GM23338 (cell line): ENCODE results near the gene MYG1.

Experiments used
- CREB1 ChIP-seq: fragments of 250-450 bp; sonication (Bioruptor Pico); IDR thresholded peaks from 2 replicates; pipeline ENCODE4 v1.5.0; 2020; ENCODE audit warnings: low read depth, mild to moderate bottlenecking, moderate library complexity
- EZH2 ChIP-seq: fragments of 200-600 bp; sonication (generic); IDR thresholded peaks from one replicate; pipeline ENCODE4 v1.8.0; 2017; ENCODE audit warnings: antibody characterized with exemption, mild to moderate bottlenecking, low read depth; ENCODE audit not compliant: unreplicated experiment
- EZH2phosphoT487 ChIP-seq: fragments of 200-600 bp; sonication (generic); IDR thresholded peaks from one replicate; pipeline ENCODE4 v1.8.1; 2018; ENCODE audit warnings: antibody characterized with exemption; ENCODE audit not compliant: unreplicated experiment
- JUNB ChIP-seq: IDR thresholded peaks from one replicate; pipeline ENCODE4 v1.6.1; 2016; ENCODE audit warnings: antibody characterized with exemption; ENCODE audit not compliant: unreplicated experiment
- NANOG ChIP-seq: IDR thresholded peaks from 2 replicates; pipeline ENCODE4 v1.6.1; 2016; ENCODE audit warnings: antibody characterized with exemption, borderline replicate concordance
- POLR2AphosphoS5 ChIP-seq: IDR thresholded peaks from 2 replicates; pipeline ENCODE4 v1.6.1; 2016; ENCODE audit warnings: antibody characterized with exemption, low read depth
- STAT1 ChIP-seq: IDR thresholded peaks from one replicate; pipeline ENCODE4 v1.6.1; 2016; ENCODE audit warnings: antibody characterized with exemption; ENCODE audit not compliant: unreplicated experiment
- ZNF114 ChIP-seq: fragments of 250-450 bp; sonication (Bioruptor Pico); IDR thresholded peaks from 2 replicates; pipeline ENCODE4 v1.5.0; 2020; ENCODE audit warnings: mild to moderate bottlenecking, moderate library complexity
- ZNF331 ChIP-seq: fragments of 250-450 bp; sonication (Bioruptor Pico); IDR thresholded peaks from 2 replicates; pipeline ENCODE4 v1.5.0; 2020; ENCODE audit warnings: low read depth, mild to moderate bottlenecking, moderate library complexity
- TF ChIP-seq, protein P1 (sequence below), 2 experiments: fragments of 200-600 bp in 1 of 2; sonication (generic) in 1 of 2; conservative IDR thresholded peaks; 2 replicates each; pipeline versions ENCODE4 v1.5.1 to v1.6.1; 2016 to 2017; ENCODE audit warnings: antibody characterized with exemption in 2 of 2, low read depth in 2 of 2, mild to moderate bottlenecking in 2 of 2, moderate library complexity in 1 of 2
- TF ChIP-seq, protein P2 (sequence below): IDR thresholded peaks from one replicate; pipeline ENCODE4 v1.6.1; 2018; ENCODE audit warnings: antibody characterized with exemption; ENCODE audit not compliant: unreplicated experiment
- TF ChIP-seq, protein P3 (sequence below): IDR thresholded peaks from 2 replicates; pipeline ENCODE4 v1.6.1; 2016; ENCODE audit warnings: antibody characterized with exemption
- TF ChIP-seq, protein P4 (sequence below): fragments of 250-450 bp; sonication (Bioruptor Pico); IDR thresholded peaks from 2 replicates; pipeline ENCODE4 v1.5.0; 2020; ENCODE audit warnings: mild to moderate bottlenecking, moderate library complexity

DNA sequence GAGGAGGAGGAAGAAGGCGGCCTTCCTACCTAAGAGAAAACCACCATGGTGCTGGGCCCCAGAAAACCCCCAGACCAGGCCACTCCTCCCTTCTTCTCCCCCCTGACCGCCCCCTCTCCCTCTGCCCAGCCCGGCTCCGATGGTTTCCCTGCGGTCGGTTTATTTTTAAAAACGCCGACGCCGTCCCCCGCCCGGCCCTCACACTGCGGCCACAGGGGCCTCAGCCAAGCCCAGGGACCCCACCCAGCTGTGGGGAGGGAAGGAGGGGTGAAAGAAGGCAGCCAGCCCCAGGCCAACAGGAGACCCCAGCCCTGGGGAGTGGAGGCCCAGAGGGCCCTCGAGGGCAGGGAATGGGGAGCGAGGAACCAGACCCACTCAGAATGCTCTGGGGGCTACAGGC is 33.2 kb downstream of the MYG1 start:
- TF ChIP-seq CREB1 (CRISPR knock-in tag) (no peak), POLR2AphosphoS5 (no peak), EZH2 (no peak), EZH2phosphoT487 (no peak), JUNB (no peak), STAT1 (no peak), ZNF331 (CRISPR knock-in tag) (no peak), NANOG (no peak), ZNF114 (CRISPR knock-in tag) (no peak)
- TF ChIP-seq, protein P1, sequence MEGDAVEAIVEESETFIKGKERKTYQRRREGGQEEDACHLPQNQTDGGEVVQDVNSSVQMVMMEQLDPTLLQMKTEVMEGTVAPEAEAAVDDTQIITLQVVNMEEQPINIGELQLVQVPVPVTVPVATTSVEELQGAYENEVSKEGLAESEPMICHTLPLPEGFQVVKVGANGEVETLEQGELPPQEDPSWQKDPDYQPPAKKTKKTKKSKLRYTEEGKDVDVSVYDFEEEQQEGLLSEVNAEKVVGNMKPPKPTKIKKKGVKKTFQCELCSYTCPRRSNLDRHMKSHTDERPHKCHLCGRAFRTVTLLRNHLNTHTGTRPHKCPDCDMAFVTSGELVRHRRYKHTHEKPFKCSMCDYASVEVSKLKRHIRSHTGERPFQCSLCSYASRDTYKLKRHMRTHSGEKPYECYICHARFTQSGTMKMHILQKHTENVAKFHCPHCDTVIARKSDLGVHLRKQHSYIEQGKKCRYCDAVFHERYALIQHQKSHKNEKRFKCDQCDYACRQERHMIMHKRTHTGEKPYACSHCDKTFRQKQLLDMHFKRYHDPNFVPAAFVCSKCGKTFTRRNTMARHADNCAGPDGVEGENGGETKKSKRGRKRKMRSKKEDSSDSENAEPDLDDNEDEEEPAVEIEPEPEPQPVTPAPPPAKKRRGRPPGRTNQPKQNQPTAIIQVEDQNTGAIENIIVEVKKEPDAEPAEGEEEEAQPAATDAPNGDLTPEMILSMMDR (conservative IDR thresholded peaks at IDR 0.05; ENCODE audit: low read depth in 2 of 2) = no peak
- TF ChIP-seq, protein P2, sequence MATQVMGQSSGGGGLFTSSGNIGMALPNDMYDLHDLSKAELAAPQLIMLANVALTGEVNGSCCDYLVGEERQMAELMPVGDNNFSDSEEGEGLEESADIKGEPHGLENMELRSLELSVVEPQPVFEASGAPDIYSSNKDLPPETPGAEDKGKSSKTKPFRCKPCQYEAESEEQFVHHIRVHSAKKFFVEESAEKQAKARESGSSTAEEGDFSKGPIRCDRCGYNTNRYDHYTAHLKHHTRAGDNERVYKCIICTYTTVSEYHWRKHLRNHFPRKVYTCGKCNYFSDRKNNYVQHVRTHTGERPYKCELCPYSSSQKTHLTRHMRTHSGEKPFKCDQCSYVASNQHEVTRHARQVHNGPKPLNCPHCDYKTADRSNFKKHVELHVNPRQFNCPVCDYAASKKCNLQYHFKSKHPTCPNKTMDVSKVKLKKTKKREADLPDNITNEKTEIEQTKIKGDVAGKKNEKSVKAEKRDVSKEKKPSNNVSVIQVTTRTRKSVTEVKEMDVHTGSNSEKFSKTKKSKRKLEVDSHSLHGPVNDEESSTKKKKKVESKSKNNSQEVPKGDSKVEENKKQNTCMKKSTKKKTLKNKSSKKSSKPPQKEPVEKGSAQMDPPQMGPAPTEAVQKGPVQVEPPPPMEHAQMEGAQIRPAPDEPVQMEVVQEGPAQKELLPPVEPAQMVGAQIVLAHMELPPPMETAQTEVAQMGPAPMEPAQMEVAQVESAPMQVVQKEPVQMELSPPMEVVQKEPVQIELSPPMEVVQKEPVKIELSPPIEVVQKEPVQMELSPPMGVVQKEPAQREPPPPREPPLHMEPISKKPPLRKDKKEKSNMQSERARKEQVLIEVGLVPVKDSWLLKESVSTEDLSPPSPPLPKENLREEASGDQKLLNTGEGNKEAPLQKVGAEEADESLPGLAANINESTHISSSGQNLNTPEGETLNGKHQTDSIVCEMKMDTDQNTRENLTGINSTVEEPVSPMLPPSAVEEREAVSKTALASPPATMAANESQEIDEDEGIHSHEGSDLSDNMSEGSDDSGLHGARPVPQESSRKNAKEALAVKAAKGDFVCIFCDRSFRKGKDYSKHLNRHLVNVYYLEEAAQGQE = no peak
- TF ChIP-seq, protein P3, sequence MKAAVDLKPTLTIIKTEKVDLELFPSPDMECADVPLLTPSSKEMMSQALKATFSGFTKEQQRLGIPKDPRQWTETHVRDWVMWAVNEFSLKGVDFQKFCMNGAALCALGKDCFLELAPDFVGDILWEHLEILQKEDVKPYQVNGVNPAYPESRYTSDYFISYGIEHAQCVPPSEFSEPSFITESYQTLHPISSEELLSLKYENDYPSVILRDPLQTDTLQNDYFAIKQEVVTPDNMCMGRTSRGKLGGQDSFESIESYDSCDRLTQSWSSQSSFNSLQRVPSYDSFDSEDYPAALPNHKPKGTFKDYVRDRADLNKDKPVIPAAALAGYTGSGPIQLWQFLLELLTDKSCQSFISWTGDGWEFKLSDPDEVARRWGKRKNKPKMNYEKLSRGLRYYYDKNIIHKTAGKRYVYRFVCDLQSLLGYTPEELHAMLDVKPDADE = no peak
- TF ChIP-seq, protein P4, sequence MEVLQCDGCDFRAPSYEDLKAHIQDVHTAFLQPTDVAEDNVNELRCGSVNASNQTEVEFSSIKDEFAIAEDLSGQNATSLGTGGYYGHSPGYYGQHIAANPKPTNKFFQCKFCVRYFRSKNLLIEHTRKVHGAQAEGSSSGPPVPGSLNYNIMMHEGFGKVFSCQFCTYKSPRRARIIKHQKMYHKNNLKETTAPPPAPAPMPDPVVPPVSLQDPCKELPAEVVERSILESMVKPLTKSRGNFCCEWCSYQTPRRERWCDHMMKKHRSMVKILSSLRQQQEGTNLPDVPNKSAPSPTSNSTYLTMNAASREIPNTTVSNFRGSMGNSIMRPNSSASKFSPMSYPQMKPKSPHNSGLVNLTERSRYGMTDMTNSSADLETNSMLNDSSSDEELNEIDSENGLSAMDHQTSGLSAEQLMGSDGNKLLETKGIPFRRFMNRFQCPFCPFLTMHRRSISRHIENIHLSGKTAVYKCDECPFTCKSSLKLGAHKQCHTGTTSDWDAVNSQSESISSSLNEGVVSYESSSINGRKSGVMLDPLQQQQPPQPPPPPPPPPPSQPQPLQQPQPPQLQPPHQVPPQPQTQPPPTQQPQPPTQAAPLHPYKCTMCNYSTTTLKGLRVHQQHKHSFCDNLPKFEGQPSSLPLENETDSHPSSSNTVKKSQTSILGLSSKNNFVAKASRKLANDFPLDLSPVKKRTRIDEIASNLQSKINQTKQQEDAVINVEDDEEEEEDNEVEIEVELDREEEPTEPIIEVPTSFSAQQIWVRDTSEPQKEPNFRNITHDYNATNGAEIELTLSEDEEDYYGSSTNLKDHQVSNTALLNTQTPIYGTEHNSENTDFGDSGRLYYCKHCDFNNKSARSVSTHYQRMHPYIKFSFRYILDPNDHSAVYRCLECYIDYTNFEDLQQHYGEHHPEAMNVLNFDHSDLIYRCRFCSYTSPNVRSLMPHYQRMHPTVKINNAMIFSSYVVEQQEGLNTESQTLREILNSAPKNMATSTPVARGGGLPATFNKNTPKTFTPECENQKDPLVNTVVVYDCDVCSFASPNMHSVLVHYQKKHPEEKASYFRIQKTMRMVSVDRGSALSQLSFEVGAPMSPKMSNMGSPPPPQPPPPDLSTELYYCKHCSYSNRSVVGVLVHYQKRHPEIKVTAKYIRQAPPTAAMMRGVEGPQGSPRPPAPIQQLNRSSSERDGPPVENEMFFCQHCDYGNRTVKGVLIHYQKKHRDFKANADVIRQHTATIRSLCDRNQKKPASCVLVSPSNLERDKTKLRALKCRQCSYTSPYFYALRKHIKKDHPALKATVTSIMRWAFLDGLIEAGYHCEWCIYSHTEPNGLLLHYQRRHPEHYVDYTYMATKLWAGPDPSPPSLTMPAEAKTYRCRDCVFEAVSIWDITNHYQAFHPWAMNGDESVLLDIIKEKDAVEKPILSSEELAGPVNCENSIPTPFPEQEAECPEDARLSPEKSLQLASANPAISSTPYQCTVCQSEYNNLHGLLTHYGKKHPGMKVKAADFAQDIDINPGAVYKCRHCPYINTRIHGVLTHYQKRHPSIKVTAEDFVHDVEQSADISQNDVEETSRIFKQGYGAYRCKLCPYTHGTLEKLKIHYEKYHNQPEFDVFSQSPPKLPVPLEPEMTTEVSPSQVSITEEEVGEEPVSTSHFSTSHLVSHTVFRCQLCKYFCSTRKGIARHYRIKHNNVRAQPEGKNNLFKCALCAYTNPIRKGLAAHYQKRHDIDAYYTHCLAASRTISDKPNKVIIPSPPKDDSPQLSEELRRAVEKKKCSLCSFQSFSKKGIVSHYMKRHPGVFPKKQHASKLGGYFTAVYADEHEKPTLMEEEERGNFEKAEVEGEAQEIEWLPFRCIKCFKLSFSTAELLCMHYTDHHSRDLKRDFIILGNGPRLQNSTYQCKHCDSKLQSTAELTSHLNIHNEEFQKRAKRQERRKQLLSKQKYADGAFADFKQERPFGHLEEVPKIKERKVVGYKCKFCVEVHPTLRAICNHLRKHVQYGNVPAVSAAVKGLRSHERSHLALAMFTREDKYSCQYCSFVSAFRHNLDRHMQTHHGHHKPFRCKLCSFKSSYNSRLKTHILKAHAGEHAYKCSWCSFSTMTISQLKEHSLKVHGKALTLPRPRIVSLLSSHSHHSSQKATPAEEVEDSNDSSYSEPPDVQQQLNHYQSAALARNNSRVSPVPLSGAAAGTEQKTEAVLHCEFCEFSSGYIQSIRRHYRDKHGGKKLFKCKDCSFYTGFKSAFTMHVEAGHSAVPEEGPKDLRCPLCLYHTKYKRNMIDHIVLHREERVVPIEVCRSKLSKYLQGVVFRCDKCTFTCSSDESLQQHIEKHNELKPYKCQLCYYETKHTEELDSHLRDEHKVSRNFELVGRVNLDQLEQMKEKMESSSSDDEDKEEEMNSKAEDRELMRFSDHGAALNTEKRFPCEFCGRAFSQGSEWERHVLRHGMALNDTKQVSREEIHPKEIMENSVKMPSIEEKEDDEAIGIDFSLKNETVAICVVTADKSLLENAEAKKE = no peak
